Tibial nerve (tissue), 4 donors: ENCODE results near the gene DOK3.

ENCODE experiments used
- EP300 ChIP-seq, 2 donors: sonication (generic); formaldehyde crosslinking; IDR thresholded peaks; one replicate each; pipeline ENCODE4 v1.6.1; 2017; ENCODE audit warnings: antibody characterized with exemption in 2 of 2, mild to moderate bottlenecking in 1 of 2
- POLR2A ChIP-seq, 2 donors: fragments of 450-650 bp; IDR thresholded peaks; one replicate each; pipeline ENCODE4 v1.6.1; 2017; ENCODE audit warnings: antibody characterized with exemption in 2 of 2, mild to moderate bottlenecking in 2 of 2, moderate library complexity in 2 of 2
- TF ChIP-seq, protein P1 (sequence below), 5 experiments: fragments of 200-600 bp in 3 of 5; fragments of 450-650 bp in 2 of 5; sonication (generic) in 3 of 5; IDR thresholded peaks; one replicate each; pipeline ENCODE4 v1.5.1; 2016 to 2019; ENCODE audit warnings: antibody characterized with exemption in 5 of 5, mild to moderate bottlenecking in 3 of 5, moderate library complexity in 2 of 5

DNA sequence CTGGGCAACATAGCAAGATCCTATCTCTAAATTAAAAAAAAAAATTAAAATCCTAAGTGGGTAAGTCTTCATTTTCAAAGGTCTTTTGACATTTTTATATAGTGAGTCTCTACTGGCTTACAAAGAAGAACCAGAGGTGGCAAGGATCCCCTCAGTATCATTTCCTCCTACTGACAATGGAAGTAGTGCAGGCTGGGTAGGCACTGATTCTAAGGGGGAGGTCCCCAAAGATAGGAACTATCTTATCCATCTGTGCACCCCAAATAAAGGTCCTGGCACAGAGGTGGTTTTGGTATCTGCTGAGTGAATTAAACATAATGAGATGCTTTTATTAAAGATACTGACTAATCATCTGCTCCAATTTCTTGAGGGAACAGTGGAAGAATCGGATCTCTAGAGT lies 40.5 kb upstream of the DOK3 start:
- TF ChIP-seq, protein P1, sequence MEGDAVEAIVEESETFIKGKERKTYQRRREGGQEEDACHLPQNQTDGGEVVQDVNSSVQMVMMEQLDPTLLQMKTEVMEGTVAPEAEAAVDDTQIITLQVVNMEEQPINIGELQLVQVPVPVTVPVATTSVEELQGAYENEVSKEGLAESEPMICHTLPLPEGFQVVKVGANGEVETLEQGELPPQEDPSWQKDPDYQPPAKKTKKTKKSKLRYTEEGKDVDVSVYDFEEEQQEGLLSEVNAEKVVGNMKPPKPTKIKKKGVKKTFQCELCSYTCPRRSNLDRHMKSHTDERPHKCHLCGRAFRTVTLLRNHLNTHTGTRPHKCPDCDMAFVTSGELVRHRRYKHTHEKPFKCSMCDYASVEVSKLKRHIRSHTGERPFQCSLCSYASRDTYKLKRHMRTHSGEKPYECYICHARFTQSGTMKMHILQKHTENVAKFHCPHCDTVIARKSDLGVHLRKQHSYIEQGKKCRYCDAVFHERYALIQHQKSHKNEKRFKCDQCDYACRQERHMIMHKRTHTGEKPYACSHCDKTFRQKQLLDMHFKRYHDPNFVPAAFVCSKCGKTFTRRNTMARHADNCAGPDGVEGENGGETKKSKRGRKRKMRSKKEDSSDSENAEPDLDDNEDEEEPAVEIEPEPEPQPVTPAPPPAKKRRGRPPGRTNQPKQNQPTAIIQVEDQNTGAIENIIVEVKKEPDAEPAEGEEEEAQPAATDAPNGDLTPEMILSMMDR (IDR thresholded peaks at IDR 0.05), result no peak
- TF ChIP-seq POLR2A (IDR thresholded peaks at IDR 0.05) (no peak), EP300 (IDR thresholded peaks at IDR 0.05) (no peak)
